ENCODE measurements around the gene RASA2.

RASA2 gene, protein sequence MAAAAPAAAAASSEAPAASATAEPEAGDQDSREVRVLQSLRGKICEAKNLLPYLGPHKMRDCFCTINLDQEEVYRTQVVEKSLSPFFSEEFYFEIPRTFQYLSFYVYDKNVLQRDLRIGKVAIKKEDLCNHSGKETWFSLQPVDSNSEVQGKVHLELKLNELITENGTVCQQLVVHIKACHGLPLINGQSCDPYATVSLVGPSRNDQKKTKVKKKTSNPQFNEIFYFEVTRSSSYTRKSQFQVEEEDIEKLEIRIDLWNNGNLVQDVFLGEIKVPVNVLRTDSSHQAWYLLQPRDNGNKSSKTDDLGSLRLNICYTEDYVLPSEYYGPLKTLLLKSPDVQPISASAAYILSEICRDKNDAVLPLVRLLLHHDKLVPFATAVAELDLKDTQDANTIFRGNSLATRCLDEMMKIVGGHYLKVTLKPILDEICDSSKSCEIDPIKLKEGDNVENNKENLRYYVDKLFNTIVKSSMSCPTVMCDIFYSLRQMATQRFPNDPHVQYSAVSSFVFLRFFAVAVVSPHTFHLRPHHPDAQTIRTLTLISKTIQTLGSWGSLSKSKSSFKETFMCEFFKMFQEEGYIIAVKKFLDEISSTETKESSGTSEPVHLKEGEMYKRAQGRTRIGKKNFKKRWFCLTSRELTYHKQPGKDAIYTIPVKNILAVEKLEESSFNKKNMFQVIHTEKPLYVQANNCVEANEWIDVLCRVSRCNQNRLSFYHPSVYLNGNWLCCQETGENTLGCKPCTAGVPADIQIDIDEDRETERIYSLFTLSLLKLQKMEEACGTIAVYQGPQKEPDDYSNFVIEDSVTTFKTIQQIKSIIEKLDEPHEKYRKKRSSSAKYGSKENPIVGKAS

DNA sequence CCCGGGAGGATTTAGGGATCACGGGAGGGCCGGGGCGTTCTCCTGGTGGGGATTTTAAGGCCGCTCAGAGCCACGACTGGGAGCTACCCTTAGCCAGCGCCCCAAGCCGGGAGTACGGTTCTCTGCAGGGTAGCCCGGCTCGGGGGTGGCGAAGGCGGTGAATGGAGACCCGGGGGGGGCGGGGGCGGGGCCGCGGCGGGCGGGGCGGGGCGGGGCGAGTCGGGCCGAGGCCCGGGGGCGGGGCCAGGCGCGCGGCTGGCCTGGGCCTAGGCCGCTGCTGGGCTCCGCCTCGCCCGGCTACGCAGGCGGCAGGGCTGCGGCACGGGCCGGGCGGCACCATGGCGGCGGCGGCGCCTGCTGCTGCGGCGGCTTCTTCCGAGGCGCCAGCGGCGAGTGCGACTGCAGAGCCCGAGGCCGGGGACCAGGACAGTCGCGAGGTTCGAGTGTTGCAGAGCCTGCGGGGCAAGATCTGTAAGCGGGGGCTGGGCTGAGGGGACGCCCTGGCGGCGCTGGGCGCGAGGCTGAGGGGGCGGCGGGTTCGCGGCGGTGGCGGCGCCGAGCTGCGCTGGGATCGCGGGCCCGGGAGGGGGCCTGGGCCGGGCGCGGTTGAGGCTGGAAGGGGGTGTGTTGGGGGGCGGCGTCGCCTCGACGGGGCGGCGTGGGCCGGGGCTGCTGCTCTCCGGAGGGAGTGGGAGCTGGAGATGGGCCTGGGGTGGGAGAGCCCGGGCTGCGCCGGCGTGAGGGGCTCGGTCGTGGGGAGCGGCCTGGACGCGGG, at the start of gene RASA2:
Gene RASA2 (plus strand): TSS at position 282 of the 775 bp plus-strand sequence. CDS start 57 bp downstream, at position 339.
- peak; percentile 80 to 82 for DNase-seq

DNA sequence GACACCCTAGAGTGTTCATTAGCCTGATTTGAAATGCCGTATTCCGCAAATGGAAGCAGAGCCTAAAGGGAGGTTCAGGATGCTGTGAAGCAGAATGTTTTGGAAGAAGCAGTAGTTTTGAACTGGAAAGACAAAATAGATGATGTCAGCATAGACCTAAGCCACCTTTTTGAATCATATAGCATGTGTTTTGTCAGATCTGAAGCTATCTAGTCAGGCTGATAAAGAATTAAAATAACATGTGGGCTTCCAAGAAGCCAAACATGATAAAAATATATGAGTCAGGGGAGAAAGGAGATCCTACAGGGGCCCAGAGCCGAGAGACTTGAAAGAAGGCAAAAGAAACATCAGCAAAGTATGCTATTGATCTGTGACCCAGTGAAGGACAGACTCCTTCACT, 47.2 kb upstream of the RASA2 start:
- no peak for DNase-seq

DNA sequence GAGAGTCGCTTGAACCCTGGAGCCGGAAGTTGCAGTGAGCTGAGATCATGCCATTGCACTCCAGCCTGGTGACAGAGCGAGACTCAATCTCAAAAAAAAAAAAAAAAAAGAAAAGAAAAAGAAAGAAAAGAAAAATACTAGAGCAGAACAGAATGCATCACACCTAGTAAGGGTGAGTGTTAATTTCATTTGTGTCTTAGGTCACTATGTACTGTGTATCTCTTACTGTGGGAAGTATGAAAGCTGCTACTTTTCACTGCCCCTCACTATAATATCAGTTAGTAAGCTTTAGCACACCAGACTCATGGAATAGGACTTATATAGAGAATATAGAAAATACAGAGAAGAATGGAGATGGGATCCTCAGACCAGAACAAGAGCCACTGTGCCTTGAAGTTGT, 45.9 kb upstream of the RASA2 start:
- DNase-seq = no peak

DNA sequence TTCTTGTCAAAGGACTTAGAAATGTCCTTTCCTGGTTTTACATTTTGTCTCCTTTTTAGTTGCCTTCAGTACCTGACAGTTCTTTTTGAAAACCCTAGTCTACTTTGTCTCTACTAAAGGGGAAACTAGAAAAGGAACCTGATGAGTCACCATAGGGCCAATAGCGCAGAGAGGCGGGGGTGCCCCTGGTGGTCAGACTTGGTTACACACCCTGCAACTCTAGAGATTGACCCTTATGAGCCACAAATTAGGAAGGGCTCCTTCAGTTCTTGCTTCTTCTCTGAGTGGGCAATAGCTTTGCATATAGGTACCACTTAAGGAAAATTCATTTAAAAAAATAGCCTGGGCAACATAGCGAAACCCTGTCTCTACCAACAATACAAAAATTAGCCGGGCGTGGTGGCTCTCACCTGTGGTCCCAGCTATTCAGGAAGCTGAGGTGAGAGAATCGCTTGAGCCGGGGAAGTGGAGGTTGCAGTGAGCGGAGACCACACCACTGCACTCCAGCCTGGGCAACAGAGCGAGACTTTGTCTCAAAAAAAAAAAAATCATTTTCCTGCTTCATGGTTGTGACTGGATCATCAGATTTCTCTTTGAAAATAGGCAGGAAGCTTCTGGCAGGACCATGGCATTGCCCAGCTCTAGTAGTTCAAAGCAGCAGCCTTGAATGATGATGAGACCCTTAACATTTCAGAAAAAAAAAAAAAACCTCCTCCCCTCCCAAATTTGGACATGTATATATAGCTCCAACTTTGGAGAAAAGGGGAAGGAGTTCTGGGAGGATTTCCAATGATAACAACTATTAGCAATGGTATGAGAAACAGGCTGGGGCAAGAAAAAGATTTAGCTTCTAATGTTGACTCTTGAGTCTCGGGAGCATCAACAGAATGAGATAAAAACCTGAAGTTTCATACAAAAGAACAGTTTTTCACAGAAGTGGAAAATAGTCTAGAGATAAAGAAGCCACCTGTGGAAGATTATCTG, 45.2 kb upstream of the RASA2 start:
- DNase-seq = peak; percentile 76 to 79

DNA sequence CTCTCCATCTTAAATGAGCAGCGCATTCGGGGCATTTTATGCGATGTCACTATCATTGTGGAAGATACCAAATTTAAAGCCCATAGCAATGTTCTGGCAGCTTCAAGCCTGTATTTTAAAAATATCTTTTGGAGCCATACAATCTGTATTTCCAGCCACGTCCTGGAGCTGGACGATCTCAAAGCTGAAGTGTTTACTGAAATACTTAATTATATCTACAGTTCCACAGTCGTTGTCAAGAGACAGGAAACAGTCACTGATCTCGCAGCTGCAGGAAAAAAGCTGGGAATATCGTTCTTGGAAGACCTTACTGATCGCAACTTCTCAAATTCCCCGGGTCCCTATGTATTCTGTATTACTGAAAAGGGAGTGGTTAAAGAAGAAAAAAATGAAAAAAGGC, 44.4 kb upstream of the RASA2 start:
- no peak for DNase-seq

DNA sequence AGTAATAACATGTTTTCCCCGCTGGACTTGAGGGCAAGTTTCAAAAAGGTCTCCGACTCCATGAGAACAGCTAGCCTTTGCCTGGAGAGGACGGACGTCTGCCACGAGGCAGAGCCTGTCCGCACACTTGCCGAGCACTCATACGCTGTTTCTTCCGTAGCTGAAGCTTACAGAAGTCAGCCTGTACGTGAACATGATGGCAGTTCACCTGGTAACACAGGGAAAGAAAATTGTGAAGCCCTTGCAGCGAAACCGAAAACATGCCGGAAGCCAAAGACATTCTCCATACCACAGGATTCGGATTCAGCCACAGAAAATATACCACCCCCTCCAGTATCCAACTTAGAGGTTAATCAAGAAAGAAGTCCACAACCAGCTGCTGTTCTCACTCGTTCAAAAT, 43.9 kb upstream of the RASA2 start:
- DNase-seq = no peak

DNA sequence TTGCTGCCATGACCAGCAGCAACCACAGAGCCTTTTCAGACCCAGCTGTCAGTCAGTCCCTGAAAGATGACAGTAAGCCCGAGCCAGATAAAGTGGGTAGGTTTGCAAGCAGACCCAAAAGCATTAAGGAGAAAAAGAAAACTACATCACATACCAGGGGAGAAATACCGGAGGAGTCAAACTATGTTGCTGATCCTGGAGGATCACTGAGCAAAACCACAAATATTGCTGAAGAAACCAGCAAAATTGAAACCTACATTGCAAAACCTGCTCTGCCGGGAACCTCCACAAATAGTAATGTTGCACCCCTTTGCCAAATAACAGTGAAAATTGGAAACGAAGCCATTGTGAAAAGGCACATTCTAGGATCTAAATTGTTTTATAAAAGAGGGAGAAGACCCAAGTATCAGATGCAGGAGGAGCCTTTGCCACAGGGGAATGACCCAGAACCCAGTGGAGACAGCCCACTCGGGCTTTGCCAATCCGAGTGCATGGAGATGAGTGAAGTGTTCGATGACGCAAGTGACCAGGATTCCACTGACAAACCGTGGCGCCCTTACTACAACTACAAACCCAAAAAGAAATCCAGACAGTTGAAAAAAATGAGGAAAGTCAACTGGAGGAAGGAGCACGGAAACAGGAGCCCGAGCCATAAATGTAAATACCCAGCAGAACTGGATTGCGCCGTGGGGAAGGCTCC, 42.1 kb upstream of the RASA2 start:
- DNase-seq = no peak

DNA sequence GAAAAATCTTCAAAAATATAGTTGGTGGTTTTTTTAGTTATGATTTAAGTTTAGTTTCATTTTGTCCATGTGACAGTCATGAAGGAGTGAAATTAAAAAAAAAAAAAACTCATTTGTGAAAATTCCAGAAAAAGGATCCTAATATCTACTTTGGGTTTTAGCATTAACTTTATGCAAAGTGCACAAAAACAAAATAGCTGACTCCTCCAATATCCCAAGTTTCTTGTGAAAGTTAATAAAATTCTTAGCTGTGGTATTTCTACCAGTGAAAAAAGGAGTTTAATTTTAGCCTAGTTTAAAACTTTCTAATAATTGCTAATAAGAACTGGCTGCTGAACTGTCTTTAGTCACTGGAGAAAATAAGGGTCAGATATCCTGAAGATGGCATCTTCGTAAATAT, 40.8 kb upstream of the RASA2 start:
- DNase-seq = no peak

DNA sequence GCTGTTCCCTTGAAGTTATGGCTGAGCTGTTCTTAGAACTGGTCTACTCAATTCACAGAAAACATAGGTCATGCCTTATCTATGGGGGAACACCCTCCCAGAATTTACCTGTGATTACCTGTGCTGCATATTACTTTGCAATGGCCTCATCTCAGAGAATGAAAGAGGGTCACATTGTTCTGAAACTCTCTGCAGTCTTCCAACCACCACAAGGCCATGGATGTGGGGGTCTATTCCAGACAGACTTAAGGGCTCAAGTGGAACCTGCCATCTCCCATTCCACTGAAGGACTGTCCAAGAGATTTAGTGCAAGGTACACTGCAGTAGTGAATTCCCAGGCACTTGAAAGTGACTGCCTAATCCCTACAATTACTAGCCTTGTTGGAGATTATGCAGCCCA, 40.1 kb upstream of the RASA2 start:
- no peak for DNase-seq

DNA sequence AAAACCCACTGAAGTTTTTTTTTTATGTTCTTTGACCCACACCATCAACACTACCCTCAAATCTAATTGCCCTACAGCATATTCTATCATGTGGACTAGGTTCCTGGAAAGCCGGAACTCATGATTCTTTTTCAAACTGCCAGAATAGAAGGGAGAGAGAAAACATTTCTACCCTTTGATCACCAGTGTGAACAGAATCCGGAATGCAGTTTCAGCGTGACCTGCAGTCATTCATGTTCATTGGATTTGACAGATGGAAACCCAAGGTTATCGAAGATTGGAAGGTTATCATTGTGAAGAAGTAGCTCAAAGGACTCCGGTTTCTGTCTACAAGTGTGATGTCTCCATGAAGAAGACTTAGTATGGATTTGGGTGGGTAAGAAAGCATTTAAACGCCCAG, 39.4 kb upstream of the RASA2 start:
- no peak for DNase-seq

DNA sequence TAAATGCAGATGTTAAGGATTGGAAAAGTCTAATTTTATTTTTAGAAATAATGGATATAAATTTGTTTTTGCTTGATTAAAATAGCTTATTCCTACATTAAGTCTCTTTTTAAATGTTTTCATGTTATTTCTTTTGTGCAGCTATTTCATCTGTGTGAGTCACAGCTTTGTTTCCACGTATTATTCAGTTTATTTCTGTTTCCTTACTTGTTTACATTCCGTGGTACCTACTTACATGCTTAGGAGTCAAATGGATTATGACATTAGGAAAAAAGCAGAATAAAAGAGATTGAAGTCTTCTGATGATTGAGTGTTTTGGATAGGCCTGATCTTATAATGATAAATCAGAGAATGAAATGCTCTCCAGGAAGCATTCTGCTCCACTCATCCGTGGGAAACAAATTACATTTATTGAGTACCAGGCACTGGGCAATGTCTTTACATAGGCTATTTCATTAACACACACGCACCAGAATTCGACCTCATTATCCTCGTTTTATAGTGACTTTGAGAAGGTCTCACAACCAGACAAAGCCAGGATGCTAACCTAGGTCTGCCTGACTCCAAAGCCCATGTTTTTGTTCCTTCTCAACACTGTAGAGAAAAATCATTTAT, 38.1 kb upstream of the RASA2 start:
- DNase-seq = no peak

DNA sequence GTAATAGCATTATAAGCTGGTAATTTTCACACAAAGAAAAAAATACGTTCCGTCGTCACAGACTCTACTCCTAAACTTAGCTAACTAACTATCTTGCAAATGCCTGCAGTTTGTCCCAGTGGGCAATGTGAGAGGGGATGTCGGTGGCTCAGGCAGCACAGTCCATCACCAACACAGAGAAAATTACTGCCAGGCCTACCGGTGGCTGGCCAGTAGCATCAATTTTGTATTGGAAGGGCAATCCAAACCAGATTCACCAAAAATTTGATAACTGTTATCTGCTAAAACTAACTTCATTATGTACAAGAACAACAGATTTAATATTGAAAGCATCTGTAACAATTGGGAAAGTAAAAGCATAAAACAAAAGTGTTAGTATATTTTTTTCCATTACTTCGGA, 37.4 kb upstream of the RASA2 start:
- no peak for DNase-seq

DNA sequence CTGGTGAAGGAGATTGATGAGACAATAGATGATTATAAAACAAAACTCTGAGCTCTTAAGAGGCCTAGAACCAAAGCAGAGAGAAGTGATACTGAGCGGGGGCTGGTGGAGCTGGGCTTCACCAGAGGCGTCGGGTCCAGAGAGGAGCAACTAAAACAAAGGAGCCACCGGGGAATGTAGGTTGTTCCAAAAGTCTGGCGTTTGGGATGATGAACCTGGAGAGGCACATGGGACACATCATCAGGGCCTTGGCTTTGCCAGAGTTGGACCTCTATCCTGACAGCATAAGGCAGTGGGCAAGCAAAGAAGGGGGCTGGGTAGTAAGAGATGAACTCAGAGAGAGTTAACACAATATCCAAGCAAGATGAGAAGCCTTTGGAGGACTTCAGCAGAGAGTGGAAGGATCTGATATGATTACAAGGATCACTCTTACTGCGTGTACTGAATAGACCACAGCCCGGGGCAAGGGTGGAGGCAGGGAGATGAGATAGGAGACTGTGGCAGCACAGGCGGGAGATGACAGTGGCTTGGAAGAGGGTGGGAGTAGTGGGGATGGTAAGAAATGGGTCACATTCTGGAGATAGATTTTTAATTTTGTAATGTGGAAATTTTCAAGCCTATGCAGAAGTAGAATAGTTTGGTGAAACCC, 36.0 kb upstream of the RASA2 start:
- no peak for DNase-seq

DNA sequence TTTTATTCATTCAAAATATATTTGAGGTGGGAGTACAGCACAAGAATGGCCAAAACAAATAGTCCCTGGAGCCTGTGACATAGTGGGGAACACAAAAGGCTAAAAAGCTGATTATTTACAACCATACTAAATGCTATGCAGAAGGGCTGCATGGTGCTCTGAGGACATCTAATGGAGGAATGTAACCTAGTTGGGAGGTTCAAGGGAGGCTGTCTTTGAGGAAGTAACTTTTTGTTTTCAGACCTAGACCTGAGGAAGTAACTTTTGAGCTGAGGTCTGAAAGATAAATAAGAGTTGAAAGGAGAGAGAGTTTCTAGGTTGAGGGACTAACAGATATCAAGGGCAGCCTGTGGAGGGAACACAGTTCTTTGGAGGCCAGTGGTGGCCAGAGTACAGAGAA, 34.8 kb upstream of the RASA2 start:
- DNase-seq = peak; percentile 46 to 66

DNA sequence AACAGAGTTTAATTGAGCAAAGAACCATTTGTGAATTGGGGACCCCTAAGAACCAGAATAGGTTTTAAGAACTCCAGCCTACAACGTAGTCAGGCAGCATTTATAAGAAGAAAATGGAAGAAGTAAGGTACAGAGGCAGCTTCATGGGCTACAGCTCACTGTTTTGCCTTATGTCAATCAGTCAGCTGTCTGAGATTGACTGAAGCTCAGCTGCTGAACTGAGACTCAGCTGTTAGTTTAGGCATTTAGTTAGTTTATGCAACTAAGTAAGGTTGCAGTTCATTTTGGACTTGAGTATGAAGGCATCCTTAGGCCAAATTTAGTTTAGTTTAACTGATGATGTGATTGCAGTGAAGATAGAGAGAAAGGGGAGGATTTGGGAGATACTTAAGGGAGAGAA, 34.1 kb upstream of the RASA2 start:
- no peak for DNase-seq

DNA sequence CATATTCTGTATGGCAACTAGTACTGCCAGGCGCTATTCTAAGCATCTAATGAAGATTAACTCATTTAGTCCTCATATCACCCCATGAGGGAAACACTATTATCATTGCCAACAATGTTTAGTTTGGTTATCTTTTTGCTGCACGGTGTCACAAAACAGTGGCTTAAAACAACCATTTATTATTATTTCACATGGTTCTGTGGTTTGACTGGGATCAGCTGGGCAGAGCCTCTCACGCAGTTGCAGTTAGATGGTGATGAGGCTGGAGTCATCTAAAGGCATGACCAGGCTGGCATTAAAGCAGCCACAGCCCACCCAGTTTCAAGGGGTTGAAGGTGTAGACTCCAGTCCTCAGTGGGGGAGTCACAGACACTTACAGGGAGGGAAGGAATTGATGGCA, 32.8 kb upstream of the RASA2 start:
- DNase-seq = no peak

DNA sequence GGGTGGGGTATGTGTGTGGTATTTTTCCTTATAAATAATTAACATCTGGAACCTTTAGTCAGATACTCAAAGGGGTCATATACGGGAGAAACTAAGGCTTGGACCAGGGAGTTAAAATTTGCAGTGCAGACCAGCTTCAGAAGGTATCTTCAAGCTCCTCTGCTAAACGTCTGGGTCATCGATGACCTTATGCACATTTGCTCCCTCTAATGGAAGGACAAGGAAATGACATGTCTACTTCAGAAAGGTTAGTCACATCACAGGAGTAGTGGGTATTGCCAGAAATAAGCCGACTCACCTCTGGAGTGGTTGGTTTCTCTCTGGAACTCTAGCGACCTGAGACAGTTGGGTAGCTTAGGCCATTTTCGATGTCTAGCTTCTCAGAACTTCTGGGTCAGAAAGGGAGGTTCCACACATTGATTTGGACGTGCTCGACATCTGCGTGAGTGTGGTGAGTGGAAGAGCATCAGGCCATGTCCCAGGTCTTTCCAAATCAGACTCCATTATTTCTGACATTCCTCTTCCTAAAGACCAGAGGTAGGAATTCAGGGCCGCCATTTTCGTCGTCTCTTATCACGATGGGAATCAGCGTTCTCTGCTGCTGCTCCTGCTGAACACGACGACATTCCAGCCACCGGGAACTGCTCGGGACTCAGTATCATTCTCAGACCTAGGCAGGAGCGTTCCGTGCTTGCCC, 31.8 kb upstream of the RASA2 start:
- peak; percentile 19 to 76 for DNase-seq

DNA sequence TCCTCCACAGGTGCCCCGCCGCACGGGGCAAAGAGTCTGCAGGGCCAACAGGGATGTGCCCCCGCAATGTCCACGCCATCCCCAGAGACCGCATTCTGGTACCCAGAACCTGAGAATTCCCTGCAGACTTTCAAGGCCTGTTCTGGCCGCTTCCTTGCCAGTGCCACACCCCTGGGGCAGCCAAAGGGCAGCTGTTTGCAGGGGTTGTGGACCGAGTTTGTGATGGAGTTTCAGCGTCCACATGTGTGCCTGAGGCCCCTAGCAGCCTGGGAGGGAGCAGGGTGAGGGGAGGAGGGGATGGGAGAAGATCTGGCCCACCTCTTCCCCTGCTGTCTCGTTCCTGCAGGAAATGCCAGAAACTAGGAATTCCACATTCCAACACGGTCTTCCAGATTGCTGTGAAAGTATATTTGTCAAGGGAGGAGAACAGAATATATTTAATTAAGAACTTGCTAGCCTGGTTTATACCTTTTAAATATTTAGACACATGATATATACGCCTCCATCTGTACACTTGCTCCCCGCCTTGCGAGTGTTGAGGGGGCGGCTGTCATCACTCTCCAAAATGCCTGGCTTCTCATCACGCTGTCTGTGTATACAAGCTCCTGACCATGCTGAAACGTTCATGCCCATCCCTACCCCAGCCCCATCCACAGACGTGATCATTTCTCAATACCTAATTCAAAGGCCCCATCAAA, 31.1 kb upstream of the RASA2 start:
- no peak for DNase-seq

DNA sequence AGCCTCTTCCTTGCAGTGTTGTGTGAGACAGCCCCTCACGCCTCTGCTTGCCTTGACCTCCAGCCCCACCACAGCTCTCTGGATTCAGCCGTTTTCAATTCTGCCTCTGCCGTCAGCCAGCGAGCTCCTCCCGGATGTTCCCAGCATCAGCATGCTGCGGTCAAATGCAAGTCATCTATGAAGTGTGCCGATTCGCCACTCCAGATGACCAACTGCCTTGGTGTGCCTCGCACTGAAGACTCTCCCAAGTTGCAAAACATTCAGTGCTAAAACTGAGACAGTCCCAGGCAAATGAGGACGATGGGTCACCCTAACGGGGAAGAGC, 30.6 kb upstream of the RASA2 start:
- DNase-seq = no peak

Data from CD4-positive, alpha-beta T cell treated with Interleukin-1 beta for 1 hour (primary cell).